ENCODE measurements around the gene REPIN1.

REPIN1 gene

DNA sequence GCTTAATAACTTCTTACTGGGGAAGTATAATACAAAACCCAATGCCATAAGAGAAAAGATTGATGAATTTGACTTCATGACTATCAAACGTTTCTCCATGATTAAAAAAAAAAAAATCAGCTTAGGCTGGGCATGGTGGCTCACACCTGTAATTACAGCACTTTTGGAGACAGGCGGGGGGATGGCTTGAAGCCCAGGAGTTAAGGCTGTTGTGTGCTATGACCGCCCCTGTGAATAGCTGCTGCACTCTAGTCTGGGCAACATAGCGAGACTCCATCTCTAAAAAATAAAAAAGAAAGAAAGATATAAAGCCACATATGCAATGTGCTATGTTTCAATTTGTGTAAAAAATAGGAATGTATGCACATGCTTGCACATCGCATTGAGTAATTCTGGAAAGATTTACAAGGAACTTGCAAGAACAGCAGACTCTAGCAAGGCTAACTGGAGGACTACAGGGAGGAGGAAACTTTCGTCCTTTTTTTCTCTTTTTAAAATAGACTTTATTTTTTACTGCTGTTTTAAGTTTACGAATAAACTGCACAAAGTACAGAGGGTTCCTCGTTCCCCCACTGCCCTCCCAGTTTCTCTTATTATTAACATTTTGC, 16.9 kb upstream of the REPIN1 start:
- no peaks in the 10 kb centered on the region for H3K9me3 ChIP-seq (ENCODE audit: control insufficient read depth in 1 of 2, low read length in 2 of 2)
- no peak overlapping the region for H3K4me3 ChIP-seq (ENCODE audit: low read depth in 1 of 2, low read length in 2 of 2)
- H3K27ac ChIP-seq (ENCODE audit: low read length), result no peak overlapping the region
- peaks cover 0 to 16% of the 10 kb centered on the region in 2 donors for H3K4me1 ChIP-seq (ENCODE audit: control insufficient read depth in 1 of 2, insufficient read depth in 2 of 2, low read length in 2 of 2)
- H3K36me3 ChIP-seq (ENCODE audit: control insufficient read depth in 1 of 2, insufficient read depth in 2 of 2, low read length in 2 of 2), result no peaks in the 10 kb centered on the region
- no peaks in the 10 kb centered on the region for H3K27me3 ChIP-seq (ENCODE audit: low read depth, low read length)

GRCh38 chr7:150355666-150356059, 13.0 kb upstream of the REPIN1 start:
- Histone ChIP-seq H3K9me3 (ENCODE audit: control insufficient read depth in 1 of 2, low read length in 2 of 2) (no peaks in the 10 kb centered on the region), H3K4me1 (ENCODE audit: control insufficient read depth in 1 of 2, insufficient read depth in 2 of 2, low read length in 2 of 2) (peaks cover 0 to 16% of the 10 kb centered on the region in 2 donors), H3K36me3 (ENCODE audit: control insufficient read depth in 1 of 2, insufficient read depth in 2 of 2, low read length in 2 of 2) (no peaks in the 10 kb centered on the region), H3K4me3 (ENCODE audit: low read depth in 1 of 2, low read length in 2 of 2) (no peak overlapping the region), H3K27me3 (ENCODE audit: low read depth, low read length) (no peaks in the 10 kb centered on the region), H3K27ac (ENCODE audit: low read length) (no peak overlapping the region)

- H3K4me1 ChIP-seq (ENCODE audit: control insufficient read depth in 1 of 2, insufficient read depth in 2 of 2, low read length in 2 of 2), result peaks cover 0 to 22% of the 10 kb centered on the region in 2 donors
- no peak overlapping the region for H3K27ac ChIP-seq (ENCODE audit: low read length)
Measured at GRCh38 chr7:150356265-150356897, 12.2 kb upstream of the REPIN1 start.

DNA sequence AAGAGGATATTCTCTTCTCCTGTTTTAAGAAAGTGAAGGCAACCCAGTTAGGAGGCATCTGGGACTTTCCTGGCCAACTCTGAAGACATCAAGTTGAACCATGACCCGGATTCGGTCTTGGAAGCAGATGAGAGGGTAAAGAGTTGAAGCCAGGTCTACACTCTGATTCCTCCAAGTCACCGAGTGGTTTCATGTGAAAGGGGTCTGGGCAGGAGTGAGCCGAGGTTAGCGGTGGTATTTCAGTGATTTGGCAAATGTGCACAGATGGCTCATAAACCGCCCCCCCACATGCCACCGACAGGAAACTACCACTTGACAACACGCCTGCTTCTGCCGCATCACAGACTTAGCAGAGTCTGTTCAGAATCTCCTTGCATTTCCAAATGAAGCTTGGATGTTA, 11.4 kb upstream of the REPIN1 start:
- H3K27ac ChIP-seq (ENCODE audit: low read length), result no peak overlapping the region
- H3K27me3 ChIP-seq (ENCODE audit: low read depth, low read length), result no peaks in the 10 kb centered on the region
- no peak overlapping the region for H3K4me3 ChIP-seq (ENCODE audit: low read depth in 1 of 2, low read length in 2 of 2)
- no peaks in the 10 kb centered on the region for H3K36me3 ChIP-seq (ENCODE audit: control insufficient read depth in 1 of 2, insufficient read depth in 2 of 2, low read length in 2 of 2)
- H3K4me1 ChIP-seq (ENCODE audit: control insufficient read depth in 1 of 2, insufficient read depth in 2 of 2, low read length in 2 of 2), result peaks cover 0 to 22% of the 10 kb centered on the region in 2 donors
- H3K9me3 ChIP-seq (ENCODE audit: control insufficient read depth in 1 of 2, low read length in 2 of 2), result no peaks in the 10 kb centered on the region

More at GRCh38 chr7:150356265-150356897, 12.2 kb upstream of the REPIN1 start:
- no peaks in the 10 kb centered on the region for H3K36me3 ChIP-seq (ENCODE audit: control insufficient read depth in 1 of 2, insufficient read depth in 2 of 2, low read length in 2 of 2)
- no peak overlapping the region for H3K4me3 ChIP-seq (ENCODE audit: low read depth in 1 of 2, low read length in 2 of 2)
- no peaks in the 10 kb centered on the region for H3K9me3 ChIP-seq (ENCODE audit: control insufficient read depth in 1 of 2, low read length in 2 of 2)
- no peaks in the 10 kb centered on the region for H3K27me3 ChIP-seq (ENCODE audit: low read depth, low read length)

DNA sequence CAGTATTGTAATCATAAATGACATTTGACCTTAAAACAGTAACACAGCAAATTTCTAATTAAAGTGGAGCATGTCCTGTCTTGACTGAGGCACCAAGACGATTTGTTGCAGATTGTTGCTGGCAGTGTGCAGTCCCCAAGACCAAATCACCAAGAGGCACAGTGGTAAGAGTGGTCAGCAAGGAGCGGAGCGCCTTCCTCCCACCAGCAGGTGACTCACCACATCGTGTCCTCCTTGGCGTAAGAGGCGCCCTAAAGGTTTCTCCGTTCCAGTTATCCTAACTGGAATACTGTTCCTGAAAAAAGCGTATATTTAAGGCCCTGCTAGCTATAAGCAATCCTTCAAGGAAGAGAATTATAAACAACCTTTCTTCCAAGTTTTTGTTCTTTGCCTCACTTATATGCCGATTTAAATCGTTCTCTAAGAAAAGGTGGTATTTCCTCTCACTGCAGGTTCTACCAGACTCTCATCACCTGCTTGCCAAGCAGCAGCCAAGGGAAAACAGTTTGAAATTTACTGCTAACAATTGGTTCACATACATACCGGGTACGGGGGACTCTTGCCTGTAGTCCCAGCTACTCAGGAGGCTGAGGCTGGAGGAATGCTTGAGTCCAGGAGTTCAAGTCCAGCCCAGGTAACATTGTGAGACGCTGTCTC, 10.7 kb upstream of the REPIN1 start:
- Histone ChIP-seq H3K4me1 (ENCODE audit: control insufficient read depth in 1 of 2, insufficient read depth in 2 of 2, low read length in 2 of 2) (peaks cover 0 to 22% of the 10 kb centered on the region in 2 donors), H3K27me3 (ENCODE audit: low read depth, low read length) (no peaks in the 10 kb centered on the region)

DNA sequence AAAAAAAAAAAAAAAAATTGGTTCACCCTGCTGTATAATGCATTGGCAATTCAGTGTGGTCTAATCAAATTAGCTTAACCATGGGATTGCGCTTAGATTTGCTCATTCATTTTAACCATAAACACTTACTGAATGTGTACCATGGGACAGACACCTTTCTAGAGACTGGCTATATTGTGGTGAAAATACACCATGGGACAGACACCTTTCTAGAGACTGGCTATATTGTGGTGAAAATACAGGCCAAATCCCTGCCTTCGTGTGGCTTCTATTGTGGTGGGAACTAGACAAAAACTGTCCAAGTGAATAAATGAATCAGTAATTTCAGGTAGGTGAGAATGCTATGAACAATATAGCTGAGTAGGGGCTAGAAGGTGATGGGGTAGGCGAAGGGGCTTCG, 10.2 kb upstream of the REPIN1 start:
- H3K4me1 ChIP-seq (ENCODE audit: control insufficient read depth in 1 of 2, insufficient read depth in 2 of 2, low read length in 2 of 2), result peaks cover 0 to 22% of the 10 kb centered on the region in 2 donors

More for the DNA sequence above, 10.7 kb upstream of the REPIN1 start:
- H3K4me3 ChIP-seq (ENCODE audit: low read depth in 1 of 2, low read length in 2 of 2), result no peak overlapping the region
- no peaks in the 10 kb centered on the region for H3K36me3 ChIP-seq (ENCODE audit: control insufficient read depth in 1 of 2, insufficient read depth in 2 of 2, low read length in 2 of 2)
- no peak overlapping the region for H3K27ac ChIP-seq (ENCODE audit: low read length)
- H3K9me3 ChIP-seq (ENCODE audit: control insufficient read depth in 1 of 2, low read length in 2 of 2), result no peaks in the 10 kb centered on the region

GRCh38 chr7:150358988-150359621, 9.5 kb upstream of the REPIN1 start:
- H3K4me3 ChIP-seq (ENCODE audit: low read depth in 1 of 2, low read length in 2 of 2), result no peak overlapping the region
- no peaks in the 10 kb centered on the region for H3K9me3 ChIP-seq (ENCODE audit: control insufficient read depth in 1 of 2, low read length in 2 of 2)
- peaks cover 0 to 22% of the 10 kb centered on the region in 2 donors for H3K4me1 ChIP-seq (ENCODE audit: control insufficient read depth in 1 of 2, insufficient read depth in 2 of 2, low read length in 2 of 2)
- H3K36me3 ChIP-seq (ENCODE audit: control insufficient read depth in 1 of 2, insufficient read depth in 2 of 2, low read length in 2 of 2), result no peaks in the 10 kb centered on the region
- no peak overlapping the region for H3K27ac ChIP-seq (ENCODE audit: low read length)
- no peaks in the 10 kb centered on the region for H3K27me3 ChIP-seq (ENCODE audit: low read depth, low read length)

More for the DNA sequence above, 10.2 kb upstream of the REPIN1 start:
- no peak overlapping the region for H3K27ac ChIP-seq (ENCODE audit: low read length)
- H3K9me3 ChIP-seq (ENCODE audit: control insufficient read depth in 1 of 2, low read length in 2 of 2), result no peaks in the 10 kb centered on the region
- H3K27me3 ChIP-seq (ENCODE audit: low read depth, low read length), result no peaks in the 10 kb centered on the region
- no peak overlapping the region for H3K4me3 ChIP-seq (ENCODE audit: low read depth in 1 of 2, low read length in 2 of 2)
- no peaks in the 10 kb centered on the region for H3K36me3 ChIP-seq (ENCODE audit: control insufficient read depth in 1 of 2, insufficient read depth in 2 of 2, low read length in 2 of 2)

DNA sequence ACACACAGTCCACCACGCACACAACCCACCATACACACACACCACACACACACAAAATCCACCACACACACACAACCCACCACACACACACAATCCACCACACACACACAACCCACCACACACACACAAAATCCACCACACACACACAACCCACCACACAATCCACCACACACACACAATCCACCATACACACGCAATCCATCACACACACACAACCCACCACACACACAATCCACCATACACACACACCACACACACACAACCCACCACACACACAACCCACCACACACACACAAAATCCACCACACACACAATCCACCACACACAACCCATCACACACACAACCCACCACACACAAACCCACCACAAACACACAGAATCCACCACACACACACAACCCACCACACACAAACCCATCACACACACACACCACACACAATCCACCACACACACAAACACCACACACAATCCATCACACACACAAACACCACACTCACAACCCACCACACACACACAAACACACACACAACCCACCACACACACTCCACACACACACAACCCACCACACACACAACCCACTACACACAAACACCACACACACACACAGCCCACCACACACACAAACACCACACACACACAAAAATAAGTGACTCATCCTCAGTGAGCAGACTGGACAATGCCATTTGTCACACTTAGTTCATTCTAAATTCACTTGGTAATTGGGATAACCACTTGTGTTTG, 8.8 kb upstream of the REPIN1 start:
- Histone ChIP-seq H3K36me3 (ENCODE audit: control insufficient read depth in 1 of 2, insufficient read depth in 2 of 2, low read length in 2 of 2) (no peaks in the 10 kb centered on the region), H3K27ac (ENCODE audit: low read length) (no peak overlapping the region), H3K4me1 (ENCODE audit: control insufficient read depth in 1 of 2, insufficient read depth in 2 of 2, low read length in 2 of 2) (peaks cover 0 to 18% of the 10 kb centered on the region in 2 donors), H3K4me3 (ENCODE audit: low read depth in 1 of 2, low read length in 2 of 2) (no peak overlapping the region), H3K9me3 (ENCODE audit: control insufficient read depth in 1 of 2, low read length in 2 of 2) (no peaks in the 10 kb centered on the region), H3K27me3 (ENCODE audit: low read depth, low read length) (no peaks in the 10 kb centered on the region)

- H3K4me3 ChIP-seq (ENCODE audit: low read depth in 1 of 2, low read length in 2 of 2), result no peak overlapping the region
- H3K9me3 ChIP-seq (ENCODE audit: control insufficient read depth in 1 of 2, low read length in 2 of 2), result no peaks in the 10 kb centered on the region
- no peaks in the 10 kb centered on the region for H3K27me3 ChIP-seq (ENCODE audit: low read depth, low read length)
- no peak overlapping the region for H3K27ac ChIP-seq (ENCODE audit: low read length)
- no peaks in the 10 kb centered on the region for H3K36me3 ChIP-seq (ENCODE audit: control insufficient read depth in 1 of 2, insufficient read depth in 2 of 2, low read length in 2 of 2)
- H3K4me1 ChIP-seq (ENCODE audit: control insufficient read depth in 1 of 2, insufficient read depth in 2 of 2, low read length in 2 of 2), result peaks cover 0 to 11% of the 10 kb centered on the region in 2 donors
Measured at GRCh38 chr7:150360363-150361058, 8.1 kb upstream of the REPIN1 start.

DNA sequence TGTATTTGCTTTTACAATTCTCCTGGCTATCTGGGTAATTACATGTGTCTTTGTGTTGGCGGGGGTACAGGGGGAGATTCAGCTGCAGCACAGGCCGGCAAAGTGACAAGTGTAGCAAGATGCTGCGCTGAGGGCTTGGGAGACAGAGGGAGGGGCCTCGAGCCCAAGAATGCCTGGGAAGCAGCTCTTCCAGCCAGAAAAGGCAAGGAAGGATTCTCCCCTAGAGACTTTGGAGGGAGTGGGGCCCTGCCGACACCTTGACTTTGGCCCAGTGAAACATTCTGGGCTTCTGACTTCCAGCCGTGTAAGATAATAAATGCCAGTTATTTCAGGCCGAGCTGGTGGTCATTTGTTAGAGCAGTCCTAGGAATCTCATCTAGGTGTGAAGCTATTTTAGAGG, 7.2 kb upstream of the REPIN1 start:
- no peaks in the 10 kb centered on the region for H3K27me3 ChIP-seq (ENCODE audit: low read depth, low read length)
- H3K27ac ChIP-seq (ENCODE audit: low read length), result no peak overlapping the region
- H3K4me1 ChIP-seq (ENCODE audit: control insufficient read depth in 1 of 2, insufficient read depth in 2 of 2, low read length in 2 of 2), result peaks cover 0 to 6% of the 10 kb centered on the region in 2 donors
- no peaks in the 10 kb centered on the region for H3K36me3 ChIP-seq (ENCODE audit: control insufficient read depth in 1 of 2, insufficient read depth in 2 of 2, low read length in 2 of 2)
- H3K9me3 ChIP-seq (ENCODE audit: control insufficient read depth in 1 of 2, low read length in 2 of 2), result no peaks in the 10 kb centered on the region
- H3K4me3 ChIP-seq (ENCODE audit: low read depth in 1 of 2, low read length in 2 of 2), result no peak overlapping the region
